Activated CD8-positive, alpha-beta memory T cell treated with anti-CD3 and anti-CD28 coated beads for 36 hours (primary cell): ENCODE data around the gene TBX3. TPM values are rescaled to one million over a fixed set of nuclear protein-coding genes. Genes with fewer than 3 reads are reported as not detected.

Source experiments
- CTCF ChIA-PET: fragments of 350-600 bp; sonication (Branson Sonifier 250); formaldehyde crosslinking; loops from one replicate; lab custom pipeline; 2021; ENCODE audit warnings: antibody characterized with exemption; lab: Charles Lee
- POLR2A ChIA-PET: fragments of 350-600 bp; sonication (Branson Sonifier 250); formaldehyde crosslinking; loops from one replicate; lab custom pipeline; 2021; ENCODE audit warnings: antibody characterized with exemption; lab: Charles Lee
- total RNA-seq, 2 experiments: library from RNA; stranded (reverse); gene quantifications; one replicate each; pipeline ENCODE4 v1.2.3, GENCODE V29; 2021

TBX3 gene
- total RNA-seq, 2 experiments from 2014 or later, result not detected

DNA sequence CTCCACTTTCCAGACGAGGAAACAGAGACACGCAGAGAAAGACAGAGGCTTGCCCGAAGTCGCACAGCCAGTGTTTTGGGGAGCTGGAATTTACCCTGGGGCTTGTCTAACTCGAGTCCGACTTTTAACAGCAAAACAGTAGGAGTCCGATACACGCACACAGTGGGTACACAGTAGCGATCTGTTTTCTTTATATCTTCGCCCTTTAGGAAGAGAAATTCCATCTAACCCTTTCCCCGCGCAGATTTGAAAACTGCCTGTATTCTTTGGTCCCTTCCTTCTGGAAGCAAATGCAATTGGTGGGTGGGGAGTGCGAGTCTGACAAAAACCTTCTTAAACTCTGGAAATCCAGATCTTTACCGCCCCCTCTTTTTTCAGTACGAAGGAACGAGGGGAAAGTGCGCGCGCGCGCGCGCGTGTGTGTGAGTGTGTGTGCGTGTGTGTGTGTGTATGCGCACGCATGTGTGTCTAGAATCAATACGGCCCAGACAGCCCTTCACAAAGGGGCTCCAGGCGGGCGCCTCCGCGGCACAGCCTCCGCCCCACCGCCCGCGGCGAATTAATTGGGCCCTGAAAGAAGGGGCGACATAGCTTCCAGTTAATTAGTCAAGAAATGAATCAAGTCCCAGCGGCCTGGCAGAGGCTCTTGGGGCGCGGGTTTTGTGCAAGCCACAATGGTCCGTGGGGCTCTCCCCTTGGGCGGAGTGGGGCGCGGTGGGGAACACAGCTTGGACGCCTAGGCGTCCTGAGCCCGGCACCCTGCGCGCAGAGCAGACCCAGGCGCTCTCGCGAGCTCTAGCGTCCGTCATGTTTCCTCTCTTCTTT, 14.0 kb upstream of the TBX3 start:
- CTCF ChIA-PET, result no interaction called here
- POLR2A ChIA-PET, result no interaction called here

DNA sequence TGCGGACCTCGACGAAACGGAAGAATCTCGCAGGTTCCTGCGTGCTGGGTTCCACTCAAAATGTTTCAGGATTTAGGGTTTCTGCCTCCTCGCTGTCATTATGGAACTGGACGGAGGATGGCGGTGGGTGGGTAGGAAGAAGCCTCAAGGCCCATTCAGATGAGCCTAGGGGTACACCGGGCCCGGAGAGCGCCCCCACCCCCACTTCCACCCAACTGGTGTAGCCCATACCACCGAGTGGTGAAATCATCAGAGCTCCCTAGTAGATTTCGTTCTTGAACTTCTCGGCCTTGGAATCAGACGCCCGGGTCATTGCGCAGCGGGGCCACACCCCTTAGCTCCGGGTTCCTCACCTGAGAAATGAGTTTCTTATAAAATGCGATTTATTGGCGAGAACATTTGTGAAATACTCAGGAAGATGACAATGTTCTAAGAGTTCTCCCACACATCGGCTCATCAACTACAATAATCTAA, 13.3 kb upstream of the TBX3 start:
- CTCF ChIA-PET, result no interaction called here
- POLR2A ChIA-PET, result no interaction called here

DNA sequence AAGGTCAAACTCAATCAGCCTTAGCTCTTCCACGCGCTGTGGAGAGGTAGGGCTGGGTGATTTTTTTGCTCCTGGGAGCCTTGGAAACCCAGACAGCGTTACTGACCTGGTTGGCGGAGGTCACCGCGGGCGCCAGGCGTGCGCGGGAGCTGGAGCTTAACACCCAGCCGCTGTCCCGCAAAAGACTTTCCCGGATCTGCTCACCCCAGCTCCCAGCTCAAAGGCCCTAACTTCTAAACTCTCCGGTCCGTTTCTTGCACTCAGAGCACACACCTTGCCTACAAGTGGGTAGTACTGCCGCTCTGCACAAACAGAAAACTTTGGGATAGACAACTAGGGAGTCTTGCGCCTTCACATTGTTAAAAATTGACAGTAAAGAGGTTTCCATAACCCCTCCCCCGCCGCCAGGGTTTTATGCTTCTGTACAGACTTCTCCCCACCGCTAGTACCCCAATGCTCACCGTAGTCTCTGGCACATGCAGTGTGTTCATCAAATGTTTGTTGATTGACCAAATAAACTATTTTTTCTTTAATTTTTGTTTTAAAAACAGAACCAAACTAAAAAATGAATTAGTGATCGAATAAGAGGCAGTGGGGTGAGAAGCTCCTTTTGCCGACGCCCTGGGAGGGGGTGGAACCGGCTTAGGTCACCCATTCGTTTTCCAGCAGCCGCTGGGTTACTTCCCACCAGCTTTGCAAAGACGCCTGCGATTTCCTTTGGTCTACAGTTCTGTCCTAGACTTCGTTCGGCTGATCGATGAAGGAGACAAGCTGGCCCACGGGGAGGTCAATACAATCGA, 12.7 kb upstream of the TBX3 start:
- POLR2A ChIA-PET, result no interaction called here
- CTCF ChIA-PET, result no interaction called here

DNA sequence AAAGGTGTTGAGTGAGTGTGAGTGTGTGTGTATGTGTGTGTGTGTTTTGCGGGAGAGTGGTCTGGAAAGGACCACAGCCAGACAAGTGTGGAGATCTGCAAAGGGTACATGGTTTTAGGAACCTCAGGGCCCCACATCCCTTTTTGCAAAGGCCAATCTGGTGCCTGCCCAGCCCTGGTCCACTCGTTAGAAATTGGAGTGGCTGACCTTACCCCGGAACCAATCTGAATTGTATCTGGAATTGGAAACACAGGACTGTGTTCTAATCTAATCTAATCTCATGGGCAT, 11.3 kb upstream of the TBX3 start:
- ChIA-PET CTCF (no interaction called here), POLR2A (no interaction called here)

DNA sequence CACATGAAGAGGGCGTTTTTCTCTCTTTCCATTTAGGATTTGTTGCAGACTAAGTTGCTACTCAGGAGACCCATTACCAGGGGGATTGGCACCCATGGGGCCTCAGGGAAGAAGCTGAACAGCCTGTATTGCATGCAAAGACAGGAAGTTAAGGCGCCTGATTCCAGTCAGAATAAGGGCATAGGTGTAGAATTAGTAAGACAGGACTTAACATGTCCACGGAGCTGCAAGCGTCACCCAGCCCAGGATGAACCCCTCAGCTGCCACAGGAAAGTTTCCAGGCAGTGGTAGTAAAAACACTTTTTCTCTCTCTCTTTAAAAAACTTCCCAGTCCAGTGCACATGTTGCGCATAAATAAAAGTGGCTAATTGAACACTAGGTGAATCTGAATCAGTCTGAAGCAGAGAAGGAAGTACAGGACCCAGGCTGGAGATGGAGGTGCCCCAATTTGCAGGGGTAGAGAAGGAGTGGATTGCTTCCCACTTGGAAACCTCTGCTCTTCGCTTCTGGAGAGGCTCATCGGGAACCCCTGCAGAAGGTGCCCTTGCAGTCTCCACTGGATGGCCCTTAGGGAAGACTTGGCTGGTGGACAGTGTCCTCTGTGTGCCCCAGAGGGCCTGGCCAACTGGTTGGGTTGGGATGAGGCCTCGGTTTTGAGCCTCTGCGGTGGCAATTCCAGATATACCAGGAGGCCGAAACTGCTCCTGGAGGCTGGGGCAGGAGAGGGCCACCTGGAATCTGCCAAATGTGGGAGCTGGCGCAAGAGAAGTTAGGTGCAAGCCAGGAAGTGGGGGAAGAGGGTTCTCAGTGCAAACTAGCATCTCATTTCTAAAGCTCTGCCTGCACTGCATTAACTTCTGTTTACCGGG, 10.7 kb upstream of the TBX3 start:
- POLR2A ChIA-PET, result no interaction called here
- CTCF ChIA-PET, result no interaction called here

DNA sequence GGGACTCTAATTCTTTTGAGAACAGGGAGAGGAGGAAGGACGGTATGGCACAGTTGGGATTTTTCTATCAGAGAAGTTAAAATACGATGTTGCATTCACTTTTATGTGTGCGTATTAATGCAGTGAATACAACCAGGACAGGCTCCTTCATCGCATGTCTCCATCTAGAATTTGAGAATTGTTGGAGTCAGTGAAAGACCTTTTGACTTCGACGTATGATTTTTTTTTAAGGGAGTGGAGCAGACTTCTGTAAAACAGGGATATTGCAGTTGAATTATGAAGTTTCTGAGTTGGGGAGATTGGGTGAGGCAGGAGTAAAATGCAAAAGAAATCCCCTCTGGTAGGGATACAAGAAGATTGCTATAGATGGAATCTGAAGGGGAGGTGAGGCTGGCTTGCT, 9.6 kb upstream of the TBX3 start:
- POLR2A ChIA-PET, result no interaction called here
- CTCF ChIA-PET, result no interaction called here

DNA sequence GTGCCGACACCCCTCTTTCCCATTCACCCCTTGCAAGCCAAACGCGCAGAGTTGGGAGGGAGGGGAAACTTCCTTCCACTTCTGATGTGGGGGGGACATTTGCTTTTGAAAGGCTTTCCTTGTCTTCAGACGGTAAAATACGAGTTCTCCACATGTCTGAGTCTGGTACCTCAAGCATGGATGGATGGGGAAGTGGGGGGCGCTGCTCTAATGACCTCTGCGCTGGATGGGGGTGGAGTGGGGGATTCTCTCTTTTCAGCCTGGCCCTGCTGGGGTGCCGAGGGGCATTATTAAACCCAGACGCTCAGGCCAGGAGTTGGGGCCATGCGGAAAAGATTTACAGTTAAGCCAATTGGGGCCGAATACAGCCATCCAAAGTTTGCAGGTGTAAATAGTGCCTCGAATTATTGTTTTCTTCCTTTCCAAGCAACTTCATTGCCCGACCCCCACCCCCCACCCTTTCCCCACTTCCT, 9.1 kb upstream of the TBX3 start:
- ChIA-PET POLR2A (no interaction called here), CTCF (no interaction called here)

DNA sequence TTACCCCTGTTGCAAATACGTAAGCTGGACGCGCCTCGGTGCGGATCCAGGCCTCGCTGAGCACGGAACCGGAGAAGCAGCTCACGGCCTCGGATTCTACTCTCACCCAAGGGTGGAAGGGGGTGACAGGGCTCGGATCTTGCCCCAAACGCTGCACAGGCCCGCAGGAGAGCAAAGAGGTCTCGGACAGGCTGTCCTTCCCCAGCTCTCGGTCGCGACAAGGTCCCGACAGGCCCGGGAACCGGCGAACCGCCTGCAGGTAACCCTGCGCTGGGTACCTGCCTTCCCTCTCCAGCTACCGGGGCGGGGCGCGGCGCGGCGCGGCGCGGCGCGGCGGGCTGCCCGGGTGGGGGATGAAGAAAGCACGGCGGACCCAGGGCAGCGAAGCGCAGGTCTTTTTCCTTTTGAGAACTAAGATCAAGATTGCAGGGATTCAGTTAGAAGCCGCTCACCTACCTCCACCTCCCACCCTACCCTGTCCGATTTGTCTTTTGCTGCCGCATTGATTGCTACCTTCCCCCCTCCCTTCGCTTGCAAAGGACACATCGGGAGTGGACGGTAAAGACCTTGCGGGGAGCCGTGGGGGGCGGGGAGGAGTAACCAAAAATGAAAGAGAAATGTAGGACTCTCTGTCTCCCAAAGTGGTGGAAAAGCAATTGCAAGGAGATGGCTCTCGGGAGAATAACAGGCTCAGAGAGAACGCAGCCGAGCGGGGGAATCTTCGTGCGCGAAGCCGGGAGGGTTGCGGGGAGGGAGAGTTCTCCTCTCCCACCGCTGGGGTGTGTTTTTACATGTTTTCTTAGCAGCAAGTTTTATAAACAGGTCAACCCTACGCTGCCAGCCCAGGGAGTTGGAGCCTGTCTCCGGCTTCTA, 8.4 kb upstream of the TBX3 start:
- ChIA-PET POLR2A (no interaction called here), CTCF (no interaction called here)

DNA sequence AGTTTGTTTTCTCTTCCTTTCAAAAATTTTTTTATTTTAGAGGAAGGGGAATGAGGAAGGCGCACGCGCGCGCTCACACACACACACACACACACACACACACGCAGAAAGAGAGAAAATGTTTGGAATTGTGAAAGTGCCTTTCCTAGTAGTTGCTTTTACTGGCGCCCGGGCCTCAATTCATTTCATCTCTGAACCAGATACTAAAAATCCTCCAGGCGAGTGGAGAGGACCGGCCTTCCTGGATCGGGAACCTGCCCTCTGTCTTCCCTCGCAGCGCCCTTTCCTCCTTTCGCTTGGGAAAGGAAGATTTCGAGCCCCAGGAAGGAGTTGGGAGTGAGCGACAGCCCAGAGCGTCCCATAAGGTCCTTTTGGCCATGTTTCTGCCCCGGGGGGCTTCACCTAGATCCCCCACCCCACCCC, 7.8 kb upstream of the TBX3 start:
- POLR2A ChIA-PET, result no interaction called here

DNA sequence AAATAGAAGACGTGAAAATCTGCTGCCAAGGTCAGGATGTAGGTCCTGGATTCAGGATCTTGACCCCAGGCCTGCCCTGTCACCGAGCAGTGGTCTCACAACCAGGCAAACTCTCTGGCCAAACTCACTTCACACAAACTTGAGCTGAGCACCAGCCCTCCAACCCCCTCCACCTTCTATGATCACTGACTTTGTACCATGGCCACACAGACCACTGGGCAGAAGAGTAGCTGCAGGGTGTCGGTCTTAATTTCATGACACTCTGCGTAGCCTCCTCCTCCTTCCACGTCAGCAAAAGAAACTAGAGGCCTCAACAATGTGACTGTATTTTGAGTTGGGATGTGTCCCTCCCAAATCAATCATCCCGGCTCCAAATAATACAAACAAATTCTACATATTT, 7.2 kb upstream of the TBX3 start:
- ChIA-PET POLR2A (no interaction called here), CTCF (no interaction called here)

More for the DNA sequence above, 7.8 kb upstream of the TBX3 start:
- CTCF ChIA-PET, result no interaction called here

DNA sequence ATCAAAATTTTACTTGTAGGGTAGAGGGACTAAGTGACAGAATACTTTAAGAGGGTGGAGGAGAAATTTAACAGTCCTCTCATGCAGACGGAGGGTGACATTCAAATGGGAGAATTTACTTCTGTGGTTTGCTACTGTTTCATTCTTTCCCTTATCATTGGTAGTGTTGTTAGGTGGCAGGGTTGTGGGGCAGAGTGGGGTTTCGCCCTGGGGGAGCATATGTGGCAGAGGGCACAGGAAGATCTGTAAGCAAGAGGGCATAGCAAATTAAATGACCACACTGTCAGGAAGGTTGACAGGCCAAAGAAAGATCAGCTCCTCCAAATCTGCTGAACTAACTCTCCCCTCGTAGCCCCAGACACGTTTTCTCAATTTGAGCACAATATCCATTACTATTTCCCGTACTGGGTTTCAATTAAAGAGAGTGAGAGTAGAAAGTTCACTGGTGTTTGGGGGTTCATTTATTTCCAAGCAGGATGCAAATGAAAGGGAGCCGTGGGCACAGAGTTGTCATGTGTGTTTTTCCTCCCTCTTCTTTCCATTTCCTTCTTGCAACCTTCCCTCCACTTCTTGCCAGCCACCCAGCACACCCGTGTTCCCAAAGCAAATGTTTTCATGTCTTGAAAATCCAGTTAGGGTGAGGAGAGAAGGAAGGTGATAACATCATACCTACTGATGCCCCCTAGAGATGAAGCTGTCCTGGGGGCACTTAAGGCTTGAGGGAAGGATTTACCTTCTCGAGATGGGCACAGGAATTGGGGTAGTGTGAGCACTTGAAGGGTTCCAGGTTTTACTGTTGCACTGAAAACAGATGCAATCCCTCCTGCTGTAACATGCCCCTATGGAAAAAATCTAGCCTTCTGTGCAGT, 6.5 kb upstream of the TBX3 start:
- POLR2A ChIA-PET, result no interaction called here
- CTCF ChIA-PET, result no interaction called here

DNA sequence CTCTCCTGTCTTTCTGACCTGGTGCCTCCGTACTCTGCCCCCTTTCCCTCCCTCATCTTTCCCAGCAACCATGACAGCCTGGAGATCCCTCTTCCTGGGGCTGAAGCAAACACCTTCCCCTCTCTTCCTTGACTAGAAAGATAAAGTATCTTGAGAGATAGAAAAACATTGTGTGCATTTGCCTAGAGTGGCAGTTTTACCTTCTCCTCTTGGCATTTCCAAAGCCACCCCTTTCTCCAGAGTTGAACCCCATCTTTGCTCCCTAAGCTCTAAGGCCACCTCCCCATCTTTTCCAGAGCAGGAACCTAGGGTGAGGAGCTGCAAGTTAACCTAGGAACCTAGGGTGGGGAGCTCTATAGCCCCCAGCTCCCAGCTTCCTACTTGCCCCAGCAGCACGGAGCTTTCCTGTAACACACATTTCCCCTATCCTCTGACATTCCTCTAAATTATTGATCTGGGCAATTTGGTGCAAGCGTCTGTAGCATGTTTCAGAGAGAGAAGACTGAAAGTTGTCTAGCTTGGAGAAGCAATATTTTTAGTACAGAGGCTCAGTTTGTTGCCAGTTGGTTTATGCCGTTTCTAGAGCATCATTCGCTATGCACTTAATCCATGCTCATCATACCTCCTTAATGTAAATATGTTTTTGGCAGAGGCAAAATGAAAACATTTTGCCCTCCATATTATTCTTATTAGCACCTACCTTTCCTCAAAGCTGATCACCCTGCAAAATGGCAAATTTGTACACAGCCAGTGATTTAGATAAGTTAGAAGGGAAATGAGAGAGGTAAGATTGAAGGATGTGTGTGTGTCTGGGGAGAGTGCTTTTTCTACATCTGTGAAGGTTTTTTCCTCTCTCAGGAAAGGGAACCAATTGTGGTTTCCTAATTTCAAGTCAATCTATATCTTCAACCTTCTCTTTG, 5.4 kb upstream of the TBX3 start:
- ChIA-PET CTCF (no interaction called here), POLR2A (no interaction called here)

DNA sequence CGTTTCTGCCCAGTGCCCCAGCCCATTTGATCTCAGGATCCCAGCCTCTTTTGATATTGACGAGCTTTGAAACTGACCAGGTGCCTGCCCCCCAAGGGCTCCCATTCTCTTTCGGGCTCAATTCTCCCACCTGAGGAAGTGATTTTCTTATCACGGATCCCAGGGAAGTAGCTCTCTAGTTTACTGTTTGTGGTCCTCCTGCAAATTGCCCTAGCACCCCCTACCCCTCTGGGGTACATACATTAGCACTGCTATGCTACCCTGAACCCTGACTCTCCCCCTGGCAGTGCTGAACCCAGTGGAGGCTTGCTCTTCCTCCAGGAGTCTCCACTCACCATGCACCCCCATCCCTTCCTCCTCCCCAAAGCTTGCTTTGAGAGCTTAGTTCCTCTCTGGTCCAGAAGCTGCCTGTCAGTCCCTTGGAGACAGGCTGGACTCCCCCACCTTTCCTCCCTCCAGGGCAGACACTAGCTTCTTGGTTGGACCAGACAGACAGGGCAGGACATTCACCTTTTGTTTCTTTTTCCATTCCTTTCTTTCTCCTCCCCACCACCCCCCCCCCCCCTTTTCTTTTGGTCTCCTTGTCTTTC, 4.4 kb upstream of the TBX3 start:
- ChIA-PET POLR2A (no interaction called here), CTCF (no interaction called here)

DNA sequence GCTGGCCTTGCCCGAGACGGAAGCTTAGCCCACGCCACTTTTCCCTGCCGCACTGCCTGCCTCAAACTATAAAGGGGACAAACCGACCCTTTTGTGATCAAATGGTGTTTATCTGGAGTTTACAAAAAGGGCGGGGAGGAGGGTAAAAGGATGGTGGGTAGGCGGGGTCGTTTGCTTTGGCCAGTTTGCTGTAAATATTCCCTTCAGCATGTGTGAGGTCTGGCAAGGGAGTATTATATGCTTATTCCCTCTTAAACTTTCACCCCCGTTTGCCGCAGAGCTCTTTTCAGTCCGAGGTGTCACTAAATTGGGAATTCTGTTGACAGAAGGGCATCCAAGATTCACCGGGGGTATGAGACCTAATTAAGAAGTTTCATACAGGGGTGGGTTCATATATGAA, 3.8 kb upstream of the TBX3 start:
- ChIA-PET CTCF (no interaction called here), POLR2A (no interaction called here)

DNA sequence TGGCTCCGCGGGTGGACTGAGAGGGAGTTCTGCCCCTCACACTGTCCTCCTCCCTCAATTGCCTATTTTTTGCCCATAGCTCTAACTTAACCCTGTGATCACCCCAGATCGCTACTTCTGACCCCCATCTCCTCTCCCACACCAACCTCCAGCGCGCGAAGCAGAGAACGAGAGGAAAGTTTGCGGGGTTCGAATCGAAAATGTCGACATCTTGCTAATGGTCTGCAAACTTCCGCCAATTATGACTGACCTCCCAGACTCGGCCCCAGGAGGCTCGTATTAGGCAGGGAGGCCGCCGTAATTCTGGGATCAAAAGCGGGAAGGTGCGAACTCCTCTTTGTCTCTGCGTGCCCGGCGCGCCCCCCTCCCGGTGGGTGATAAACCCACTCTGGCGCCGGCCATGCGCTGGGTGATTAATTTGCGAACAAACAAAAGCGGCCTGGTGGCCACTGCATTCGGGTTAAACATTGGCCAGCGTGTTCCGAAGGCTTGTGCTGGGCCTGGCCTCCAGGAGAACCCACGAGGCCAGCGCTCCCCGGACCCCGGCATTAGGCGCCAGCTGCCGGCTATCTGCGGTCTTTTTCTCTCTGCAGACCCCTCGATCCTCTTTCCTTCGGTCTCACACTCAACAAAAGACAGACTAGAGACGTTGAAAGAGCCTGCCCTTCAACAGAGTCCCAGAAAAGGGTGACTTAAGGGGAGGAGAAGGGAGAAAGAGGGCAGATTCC, 3.0 kb upstream of the TBX3 start:
- CTCF ChIA-PET, result no interaction called here

DNA sequence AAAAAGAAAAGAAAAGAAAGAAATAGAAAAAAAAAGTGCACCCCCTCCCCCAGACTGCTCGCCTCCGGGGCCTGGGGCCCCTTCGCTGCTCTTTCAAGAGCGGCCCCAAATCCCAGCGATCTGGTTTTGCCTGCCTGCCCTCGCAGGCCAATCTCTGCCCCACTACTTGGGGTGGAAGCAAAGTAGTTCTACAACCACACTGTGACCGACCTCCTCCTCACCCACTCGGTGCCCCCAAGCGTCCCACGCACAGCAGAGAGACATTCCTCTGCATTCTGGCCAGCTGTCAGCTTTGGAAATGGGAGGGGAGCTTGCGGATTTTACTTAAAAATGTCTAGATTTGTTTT, 2.4 kb upstream of the TBX3 start:
- ChIA-PET CTCF (no interaction called here), POLR2A (no interaction called here)

More for the DNA sequence above, 3.0 kb upstream of the TBX3 start:
- POLR2A ChIA-PET, result no interaction called here
